ENCODE measurements around the gene CCDC91.

GRCh38 chr12:28306535-28306934, 116.3 kb downstream of the CCDC91 start:
- TF ChIP-seq CTCF (IDR thresholded peaks at IDR 0.05): no peak
- no peak for TF ChIP-seq POLR2AphosphoS5 (IDR thresholded peaks at IDR 0.05; ENCODE audit: insufficient read depth in 1 of 2, low read depth in 1 of 2)

Measured in vagina (tissue), 2 donors.